ENCODE measurements around the gene TLR4. TPM values are rescaled to one million over a fixed set of nuclear protein-coding genes. Genes with fewer than 3 reads are reported as not detected.

TLR4 gene
- total RNA-seq, 4 donors from 2014 or later = 9.7 to 46.7 (median 17.9) TPM

GRCh38 chr9:117720555-117720954 is 16.4 kb downstream of the TLR4 start:
- peak overlapping the region; percentile 22 to 40 (median 34) for H3K27ac ChIP-seq (replicated peaks in 1 of 4)
- no peak for DNase-seq (ENCODE audit: extremely low spot score)
- H3K4me1 ChIP-seq = peaks cover 36 to 70% (median 49%) of the 10 kb centered on the region in 4 donors
- no peaks in the 10 kb centered on the region for H3K36me3 ChIP-seq
- WGBS = 25% methylated on average over 5 of the region's 5 CpGs
- TF ChIP-seq POLR2A (IDR thresholded peaks at IDR 0.05; ENCODE audit: low read depth) (no peak), CTCF (IDR thresholded peaks at IDR 0.05) (no peak), POLR2AphosphoS5 (IDR thresholded peaks at IDR 0.05) (no peak), EP300 (IDR thresholded peaks at IDR 0.05) (no peak)
- H3K9me3 ChIP-seq = no peaks in the 10 kb centered on the region
- intact Hi-C loops (cut with DNase I) = no loop called here
- H3K4me3 ChIP-seq = no peak overlapping the region
- no peaks in the 10 kb centered on the region for H3K27me3 ChIP-seq

GRCh38 chr9:117720987-117721386 is 16.8 kb downstream of the TLR4 start:
- Histone ChIP-seq H3K27me3 (no peaks in the 10 kb centered on the region), H3K4me1 (peaks cover 36 to 73% (median 53%) of the 10 kb centered on the region in 4 donors), H3K36me3 (no peaks in the 10 kb centered on the region), H3K4me3 (no peak overlapping the region), H3K27ac (replicated peaks in 1 of 4) (peak overlapping the region in 2 of 4 donors; percentile 29 to 40), H3K9me3 (no peaks in the 10 kb centered on the region)
- WGBS = 87% methylated on average over 2 of the region's 2 CpGs
- TF ChIP-seq EP300 (IDR thresholded peaks at IDR 0.05) (no peak), POLR2AphosphoS5 (IDR thresholded peaks at IDR 0.05) (no peak), CTCF (IDR thresholded peaks at IDR 0.05) (no peak), POLR2A (IDR thresholded peaks at IDR 0.05; ENCODE audit: low read depth) (no peak)
- intact Hi-C loops (cut with DNase I) = no loop called here
- DNase-seq (ENCODE audit: extremely low spot score) = no peak

- peak overlapping the region in 1 of 4 donors; percentile 11 for H3K27ac ChIP-seq (replicated peaks in 1 of 4)
- no peak for DNase-seq (ENCODE audit: extremely low spot score)
- no peaks in the 10 kb centered on the region for H3K9me3 ChIP-seq
- WGBS = 79% methylated on average over 6 of the region's 6 CpGs
- TF ChIP-seq POLR2A (IDR thresholded peaks at IDR 0.05; ENCODE audit: low read depth) = no peak
- no peak for TF ChIP-seq CTCF (IDR thresholded peaks at IDR 0.05)
- no peak for TF ChIP-seq EP300 (IDR thresholded peaks at IDR 0.05)
- TF ChIP-seq POLR2AphosphoS5 (IDR thresholded peaks at IDR 0.05) = no peak
- no peaks in the 10 kb centered on the region for H3K27me3 ChIP-seq
- intact Hi-C loops (cut with DNase I) = no loop called here
- H3K4me1 ChIP-seq = peaks cover 36 to 74% (median 53%) of the 10 kb centered on the region in 4 donors
- no peaks in the 10 kb centered on the region for H3K36me3 ChIP-seq
- no peak overlapping the region for H3K4me3 ChIP-seq
Observed at GRCh38 chr9:117722108-117722761, 18.0 kb downstream of the TLR4 start.

GRCh38 chr9:117723986-117724625 is 19.9 kb downstream of the TLR4 start:
- no peaks in the 10 kb centered on the region for H3K27me3 ChIP-seq
- H3K4me1 ChIP-seq = peaks cover 27 to 58% (median 40%) of the 10 kb centered on the region in 4 donors
- TF ChIP-seq EP300 (IDR thresholded peaks at IDR 0.05) (no peak), POLR2A (IDR thresholded peaks at IDR 0.05; ENCODE audit: low read depth) (no peak), CTCF (IDR thresholded peaks at IDR 0.05) (no peak), POLR2AphosphoS5 (IDR thresholded peaks at IDR 0.05) (no peak)
- no peaks in the 10 kb centered on the region for H3K9me3 ChIP-seq
- intact Hi-C loops (cut with DNase I) = no loop called here
- no peak for DNase-seq (ENCODE audit: extremely low spot score)
- H3K36me3 ChIP-seq = no peaks in the 10 kb centered on the region
- H3K27ac ChIP-seq (replicated peaks in 1 of 4) = peak overlapping the region in 2 of 4 donors; percentile 15 to 36
- H3K4me3 ChIP-seq = no peak overlapping the region
- WGBS = 50% methylated on average over 3 of the region's 3 CpGs

Measured in esophagus muscularis mucosa (tissue), 4 donors.